HG02642 (cell line): ENCODE measurements around the gene FCER1G.

ENCODE experiments used
- ATAC-seq: cut with Tn5 transposase; IDR thresholded peaks from one replicate; pipeline ENCODE4 v1.9.1; 2021; ENCODE audit warnings: mild to moderate bottlenecking; ENCODE audit not compliant: unreplicated experiment, poor library complexity

The FCER1G gene

GRCh38 chr1:161260376-161261260 lies 45.5 kb downstream of the FCER1G start:
- no peak for ATAC-seq

DNA sequence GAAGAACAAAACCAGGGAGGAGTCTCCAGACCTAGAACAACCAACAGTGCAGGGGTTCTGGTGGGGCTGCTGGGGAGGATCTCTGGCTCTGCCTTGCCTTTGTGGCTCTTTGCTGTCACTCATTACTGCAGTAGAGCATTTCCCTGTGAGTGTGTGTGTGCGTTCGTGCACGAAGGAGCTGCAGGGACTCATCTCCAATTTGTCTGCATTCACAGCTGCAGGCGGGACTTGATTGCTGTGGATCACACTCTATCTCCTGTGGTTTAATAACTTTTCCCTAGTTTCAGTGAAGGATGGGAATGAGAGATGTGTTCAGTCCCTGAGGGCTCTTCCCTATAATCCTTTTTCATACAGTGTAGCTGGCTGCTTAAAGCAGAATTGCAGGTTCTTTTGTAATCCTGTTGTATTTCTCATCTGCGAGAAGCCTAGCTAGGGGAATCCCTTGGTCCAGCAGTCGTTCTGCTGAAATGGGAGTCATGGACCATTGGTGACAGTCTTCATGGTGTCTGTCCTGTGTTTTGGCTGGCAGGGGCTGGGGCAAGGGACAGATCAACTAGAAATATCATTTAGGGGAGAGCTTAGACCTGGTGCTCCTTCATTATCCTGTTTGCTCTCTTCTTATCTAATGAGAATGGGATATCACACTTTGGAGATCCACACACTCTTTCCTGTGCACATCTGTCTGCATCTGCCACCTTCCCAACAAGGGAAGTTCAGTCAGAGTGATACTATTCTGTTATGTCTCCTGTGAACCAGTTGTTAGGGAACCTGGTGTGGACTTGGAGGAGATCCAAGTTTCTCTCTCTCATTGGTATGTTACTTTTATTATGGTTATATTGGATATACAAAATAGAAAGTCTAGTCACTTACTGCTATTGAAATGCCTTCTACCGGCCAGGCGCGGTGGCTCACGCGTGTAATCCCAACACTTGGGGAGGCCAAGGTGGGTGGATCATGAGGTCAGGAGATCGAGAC lies 46.5 kb downstream of the FCER1G start:
- ATAC-seq: no peak

DNA sequence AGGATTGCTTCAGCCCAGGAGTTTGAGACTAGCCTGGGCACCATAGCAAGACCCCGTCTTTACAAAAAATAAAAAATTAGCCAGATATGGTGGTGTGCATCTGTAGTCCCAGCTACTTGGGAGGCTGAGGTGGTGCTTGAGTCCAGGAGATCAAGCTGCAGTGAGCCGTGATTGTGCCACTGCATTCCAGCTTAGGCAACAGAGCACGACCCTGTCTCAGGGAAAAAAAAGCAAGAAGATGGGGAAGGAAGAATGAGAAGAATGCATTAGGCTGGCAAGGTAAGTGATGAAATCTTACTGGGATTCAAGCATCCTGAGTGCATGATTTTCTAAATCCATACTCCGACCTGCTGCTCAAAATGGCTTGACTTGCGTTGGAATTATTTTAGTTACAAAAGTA lies 50.2 kb downstream of the FCER1G start:
- ATAC-seq: no peak

- ATAC-seq: no peak
Observed at GRCh38 chr1:161266202-161266601, 51.1 kb downstream of the FCER1G start.

DNA sequence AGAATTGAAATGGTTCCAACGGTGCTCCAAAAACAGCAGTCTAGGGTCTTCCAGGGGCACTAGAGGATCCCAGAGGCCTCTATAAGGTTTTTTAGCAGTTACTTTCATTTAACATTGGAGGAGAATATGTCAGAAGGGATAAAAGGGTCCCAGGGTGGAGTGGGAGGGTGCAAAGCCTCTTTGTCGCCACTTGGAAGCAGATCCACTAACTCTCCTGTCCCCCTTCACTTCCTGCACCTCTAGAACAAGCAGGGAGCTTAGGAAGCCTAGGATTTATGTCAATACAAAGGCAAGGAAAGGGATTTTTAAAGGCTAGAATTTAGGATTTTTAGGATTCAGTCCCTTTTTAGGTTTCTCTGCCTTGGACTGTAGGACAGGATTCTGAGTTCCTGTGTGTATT lies 51.7 kb downstream of the FCER1G start:
- ATAC-seq: no peak

DNA sequence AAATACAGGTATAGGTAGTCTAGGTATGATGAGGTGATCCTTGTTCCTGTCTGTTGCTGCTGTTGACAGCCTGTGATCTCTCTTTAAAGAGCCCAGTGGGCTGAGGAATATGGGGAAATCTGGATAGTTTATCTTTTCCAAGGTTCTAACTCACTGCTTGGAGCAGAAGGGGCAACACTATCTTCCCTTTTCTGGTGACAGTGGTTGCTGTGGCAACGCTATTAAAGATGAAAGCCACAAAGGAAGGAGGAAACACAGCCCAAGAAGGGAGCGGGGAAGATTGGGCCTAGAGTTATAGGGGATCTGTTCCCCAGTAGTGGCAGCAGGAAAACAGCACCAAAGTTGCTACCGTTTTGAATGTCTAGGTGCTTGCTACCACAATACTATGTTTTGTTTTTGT lies 52.2 kb downstream of the FCER1G start:
- no peak for ATAC-seq
